H1 (cell line): ENCODE results near the gene CFAP100.

Experiments used
- MAFK ChIP-seq: IDR thresholded peaks from 2 replicates; pipeline ENCODE4 v1.6.1; 2012; ENCODE audit warnings: low read depth, mild to moderate bottlenecking, improper control_type of control experiment, low read length
- TEAD4 ChIP-seq: IDR thresholded peaks from 2 replicates; pipeline ENCODE4 v1.6.1; 2012; ENCODE audit warnings: low read depth, low read length, inconsistent platforms, mixed read lengths
- TF ChIP-seq, protein P1 (sequence below), 3 experiments: IDR thresholded peaks; 1 replicate in 2 of 3; 2 replicates in 1 of 3; pipeline versions ENCODE4 v1.5.1 to v1.6.1; 2011; ENCODE audit warnings: low read length in 3 of 3, mild to moderate bottlenecking in 3 of 3, inconsistent platforms in 2 of 3, low read depth in 1 of 3, moderate library complexity in 1 of 3; ENCODE audit not compliant: insufficient read depth in 1 of 3; ENCODE audit errors: control extremely low read depth in 1 of 3

DNA sequence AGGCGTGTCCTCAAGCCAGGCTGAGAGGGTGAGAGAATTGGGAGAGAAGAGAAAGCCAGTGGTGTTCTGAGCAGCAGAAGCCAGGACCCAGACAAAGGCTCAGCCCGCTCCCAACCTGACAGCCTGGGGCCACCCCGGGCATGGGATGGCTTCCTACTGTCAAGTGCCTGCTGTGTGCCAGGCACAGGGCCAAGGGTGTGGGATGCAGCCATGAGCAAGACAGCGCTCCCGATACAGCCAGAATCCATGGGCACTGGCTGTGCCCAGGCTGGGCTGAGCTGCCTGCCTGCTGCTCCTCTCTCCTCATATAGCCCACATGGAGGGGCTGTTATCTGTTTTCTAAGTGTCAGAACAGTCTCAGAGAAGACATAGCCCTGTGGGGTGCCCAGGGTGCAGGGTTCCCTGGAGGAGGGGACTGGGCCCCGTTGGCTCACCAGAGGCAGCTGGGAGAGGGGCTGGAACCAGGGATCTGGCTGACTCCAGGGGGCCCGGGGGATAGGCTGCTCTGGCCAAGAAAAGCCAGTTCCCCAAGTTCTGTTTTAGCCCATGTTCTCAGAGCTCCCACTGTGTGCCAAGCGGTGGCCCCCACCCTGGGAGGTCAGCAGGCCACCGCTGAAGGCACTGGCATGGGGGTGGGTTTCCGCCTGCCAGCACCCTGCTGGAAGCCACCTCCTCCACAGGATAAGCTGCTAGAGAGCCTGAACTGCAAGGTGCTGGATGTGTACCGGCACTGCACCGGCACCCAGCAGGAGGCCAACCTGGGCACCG is 39.0 kb downstream of the CFAP100 start:
- TF ChIP-seq, protein P1, sequence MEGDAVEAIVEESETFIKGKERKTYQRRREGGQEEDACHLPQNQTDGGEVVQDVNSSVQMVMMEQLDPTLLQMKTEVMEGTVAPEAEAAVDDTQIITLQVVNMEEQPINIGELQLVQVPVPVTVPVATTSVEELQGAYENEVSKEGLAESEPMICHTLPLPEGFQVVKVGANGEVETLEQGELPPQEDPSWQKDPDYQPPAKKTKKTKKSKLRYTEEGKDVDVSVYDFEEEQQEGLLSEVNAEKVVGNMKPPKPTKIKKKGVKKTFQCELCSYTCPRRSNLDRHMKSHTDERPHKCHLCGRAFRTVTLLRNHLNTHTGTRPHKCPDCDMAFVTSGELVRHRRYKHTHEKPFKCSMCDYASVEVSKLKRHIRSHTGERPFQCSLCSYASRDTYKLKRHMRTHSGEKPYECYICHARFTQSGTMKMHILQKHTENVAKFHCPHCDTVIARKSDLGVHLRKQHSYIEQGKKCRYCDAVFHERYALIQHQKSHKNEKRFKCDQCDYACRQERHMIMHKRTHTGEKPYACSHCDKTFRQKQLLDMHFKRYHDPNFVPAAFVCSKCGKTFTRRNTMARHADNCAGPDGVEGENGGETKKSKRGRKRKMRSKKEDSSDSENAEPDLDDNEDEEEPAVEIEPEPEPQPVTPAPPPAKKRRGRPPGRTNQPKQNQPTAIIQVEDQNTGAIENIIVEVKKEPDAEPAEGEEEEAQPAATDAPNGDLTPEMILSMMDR (IDR thresholded peaks at IDR 0.05; ENCODE audit: control extremely low read depth in 1 of 3, insufficient read depth in 1 of 3, low read depth in 1 of 3, low read length in 3 of 3): no peak
- TF ChIP-seq MAFK (no peak), TEAD4 (no peak)
